ENCODE measurements around the gene UTP11.

DNA sequence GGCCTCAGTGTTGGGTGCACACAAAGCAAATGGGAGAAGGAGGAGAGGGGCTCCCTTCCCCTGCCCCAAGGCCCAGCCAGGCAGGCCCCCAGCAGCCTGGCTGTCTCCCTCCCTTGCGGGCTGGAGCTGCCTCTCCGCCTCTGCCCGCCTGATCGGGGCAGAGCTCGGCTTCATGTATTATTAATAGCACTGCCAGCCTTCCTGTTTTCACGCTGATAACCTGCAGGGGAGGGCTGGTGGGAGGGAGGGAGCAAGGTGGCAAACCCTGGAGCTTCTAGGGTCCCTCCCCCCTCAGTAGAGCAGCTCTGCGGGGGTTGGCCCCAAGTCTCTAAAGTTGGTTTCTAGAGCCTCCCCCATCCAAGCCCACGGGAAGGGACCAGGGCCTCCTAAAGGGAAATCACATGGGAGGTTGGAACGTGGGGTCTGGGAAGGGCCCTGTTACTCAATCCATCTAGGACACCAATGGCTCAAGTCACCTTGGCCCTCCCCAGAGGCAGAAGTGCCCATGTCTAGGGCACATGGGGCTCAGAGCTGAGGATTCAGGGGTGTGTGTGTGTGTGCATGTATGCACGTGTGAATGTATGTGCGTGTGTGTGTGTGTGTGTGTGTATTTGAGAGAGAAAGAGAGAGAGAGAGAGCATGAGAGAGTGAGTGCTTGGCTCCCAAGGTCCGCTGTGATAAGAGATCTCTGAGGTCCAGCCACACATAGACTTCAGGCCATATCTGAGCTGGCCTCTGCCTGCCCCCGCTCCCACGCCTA is 55.9 kb downstream of the UTP11 start:
- TF ChIP-seq POLR2A (IDR thresholded peaks at IDR 0.05) = no peak
- TF ChIP-seq, protein P1, sequence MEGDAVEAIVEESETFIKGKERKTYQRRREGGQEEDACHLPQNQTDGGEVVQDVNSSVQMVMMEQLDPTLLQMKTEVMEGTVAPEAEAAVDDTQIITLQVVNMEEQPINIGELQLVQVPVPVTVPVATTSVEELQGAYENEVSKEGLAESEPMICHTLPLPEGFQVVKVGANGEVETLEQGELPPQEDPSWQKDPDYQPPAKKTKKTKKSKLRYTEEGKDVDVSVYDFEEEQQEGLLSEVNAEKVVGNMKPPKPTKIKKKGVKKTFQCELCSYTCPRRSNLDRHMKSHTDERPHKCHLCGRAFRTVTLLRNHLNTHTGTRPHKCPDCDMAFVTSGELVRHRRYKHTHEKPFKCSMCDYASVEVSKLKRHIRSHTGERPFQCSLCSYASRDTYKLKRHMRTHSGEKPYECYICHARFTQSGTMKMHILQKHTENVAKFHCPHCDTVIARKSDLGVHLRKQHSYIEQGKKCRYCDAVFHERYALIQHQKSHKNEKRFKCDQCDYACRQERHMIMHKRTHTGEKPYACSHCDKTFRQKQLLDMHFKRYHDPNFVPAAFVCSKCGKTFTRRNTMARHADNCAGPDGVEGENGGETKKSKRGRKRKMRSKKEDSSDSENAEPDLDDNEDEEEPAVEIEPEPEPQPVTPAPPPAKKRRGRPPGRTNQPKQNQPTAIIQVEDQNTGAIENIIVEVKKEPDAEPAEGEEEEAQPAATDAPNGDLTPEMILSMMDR (IDR thresholded peaks at IDR 0.05) = no peak

All from thyroid gland (tissue), 4 donors.